ENCODE measurements around the gene SLC28A1. TPM values are rescaled to one million over a fixed set of nuclear protein-coding genes. Genes with fewer than 3 reads are reported as not detected.

SLC28A1 gene
- total RNA-seq, 1 experiment from 2014 or later, result not detected

DNA sequence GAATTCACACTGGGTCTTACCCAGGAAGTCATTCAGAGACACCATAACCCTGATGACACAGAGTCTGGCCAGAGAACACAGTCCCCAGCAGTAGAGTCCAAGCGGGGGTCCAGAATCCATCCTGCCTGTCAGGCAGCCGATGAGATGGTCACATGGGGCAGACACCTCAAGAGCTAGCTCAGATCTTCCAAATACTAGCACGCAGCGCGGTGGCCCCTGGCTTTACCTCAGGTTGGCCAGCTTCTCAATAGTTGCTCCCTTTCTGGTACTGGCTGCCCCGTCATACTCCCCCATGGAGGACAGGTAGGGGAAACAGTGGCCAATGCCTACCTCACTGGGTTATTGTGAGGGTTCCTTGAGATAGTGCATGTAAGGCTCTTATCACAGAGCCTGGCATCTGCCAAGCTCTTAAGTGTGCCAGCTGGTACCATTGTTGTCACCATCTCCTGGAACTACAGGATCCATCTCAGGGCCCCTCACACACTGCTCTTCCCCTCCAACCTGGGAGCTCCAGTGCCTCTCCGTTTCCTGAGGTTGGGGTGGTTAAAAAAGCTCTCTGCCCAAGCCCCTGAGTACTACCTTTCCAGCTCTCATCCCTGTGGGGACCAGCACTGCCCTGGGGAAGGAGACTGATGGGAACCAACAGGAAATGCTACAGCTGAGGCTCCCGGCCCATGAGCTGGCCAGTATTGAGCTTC is 3.5 kb upstream of the SLC28A1 start:
- ATAC-seq, result no peak
- Histone ChIP-seq H3K4me3 (ENCODE audit: low read depth in 2 of 2, low read length in 2 of 2) (no peak overlapping the region), H3K27ac (ENCODE audit: low read length) (no peak overlapping the region), H3K9me3 (ENCODE audit: control insufficient read depth, insufficient read depth, low read depth, low read length) (no peaks in the 10 kb centered on the region), H3K27me3 (ENCODE audit: control insufficient read depth, insufficient read depth, low read length) (no peaks in the 10 kb centered on the region), H3K4me1 (ENCODE audit: control insufficient read depth, insufficient read depth, low read length) (no peaks in the 10 kb centered on the region), H3K36me3 (ENCODE audit: control insufficient read depth, insufficient read depth, low read length) (no peaks in the 10 kb centered on the region)
- CTCF ChIA-PET, result no interaction called here
- intact Hi-C loops (cut with micrococcal nuclease; ENCODE audit: unreplicated experiment) (no loop called here), in situ Hi-C loops (cut with HindIII; ENCODE audit: low pct_unique_long_range_greater_than_20kb, low sequenced_read_pairs) (no loop called here)
- no TSS peak for BruUV-seq (replicated peaks)
- POLR2A ChIA-PET, result no interaction called here
- TF ChIP-seq TCF7L2 (IDR thresholded peaks at IDR 0.05; ENCODE audit: low read depth, low read length) (no peak), POLR2AphosphoS5 (IDR thresholded peaks at IDR 0.05; ENCODE audit: low read depth, low read length) (no peak), SIN3A (IDR thresholded peaks at IDR 0.05; ENCODE audit: borderline replicate concordance, insufficient read depth, low read depth, low read length) (no peak)
- TF ChIP-seq, protein P1, sequence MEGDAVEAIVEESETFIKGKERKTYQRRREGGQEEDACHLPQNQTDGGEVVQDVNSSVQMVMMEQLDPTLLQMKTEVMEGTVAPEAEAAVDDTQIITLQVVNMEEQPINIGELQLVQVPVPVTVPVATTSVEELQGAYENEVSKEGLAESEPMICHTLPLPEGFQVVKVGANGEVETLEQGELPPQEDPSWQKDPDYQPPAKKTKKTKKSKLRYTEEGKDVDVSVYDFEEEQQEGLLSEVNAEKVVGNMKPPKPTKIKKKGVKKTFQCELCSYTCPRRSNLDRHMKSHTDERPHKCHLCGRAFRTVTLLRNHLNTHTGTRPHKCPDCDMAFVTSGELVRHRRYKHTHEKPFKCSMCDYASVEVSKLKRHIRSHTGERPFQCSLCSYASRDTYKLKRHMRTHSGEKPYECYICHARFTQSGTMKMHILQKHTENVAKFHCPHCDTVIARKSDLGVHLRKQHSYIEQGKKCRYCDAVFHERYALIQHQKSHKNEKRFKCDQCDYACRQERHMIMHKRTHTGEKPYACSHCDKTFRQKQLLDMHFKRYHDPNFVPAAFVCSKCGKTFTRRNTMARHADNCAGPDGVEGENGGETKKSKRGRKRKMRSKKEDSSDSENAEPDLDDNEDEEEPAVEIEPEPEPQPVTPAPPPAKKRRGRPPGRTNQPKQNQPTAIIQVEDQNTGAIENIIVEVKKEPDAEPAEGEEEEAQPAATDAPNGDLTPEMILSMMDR (IDR thresholded peaks at IDR 0.05), result no peak
- TF ChIP-seq, protein P2, sequence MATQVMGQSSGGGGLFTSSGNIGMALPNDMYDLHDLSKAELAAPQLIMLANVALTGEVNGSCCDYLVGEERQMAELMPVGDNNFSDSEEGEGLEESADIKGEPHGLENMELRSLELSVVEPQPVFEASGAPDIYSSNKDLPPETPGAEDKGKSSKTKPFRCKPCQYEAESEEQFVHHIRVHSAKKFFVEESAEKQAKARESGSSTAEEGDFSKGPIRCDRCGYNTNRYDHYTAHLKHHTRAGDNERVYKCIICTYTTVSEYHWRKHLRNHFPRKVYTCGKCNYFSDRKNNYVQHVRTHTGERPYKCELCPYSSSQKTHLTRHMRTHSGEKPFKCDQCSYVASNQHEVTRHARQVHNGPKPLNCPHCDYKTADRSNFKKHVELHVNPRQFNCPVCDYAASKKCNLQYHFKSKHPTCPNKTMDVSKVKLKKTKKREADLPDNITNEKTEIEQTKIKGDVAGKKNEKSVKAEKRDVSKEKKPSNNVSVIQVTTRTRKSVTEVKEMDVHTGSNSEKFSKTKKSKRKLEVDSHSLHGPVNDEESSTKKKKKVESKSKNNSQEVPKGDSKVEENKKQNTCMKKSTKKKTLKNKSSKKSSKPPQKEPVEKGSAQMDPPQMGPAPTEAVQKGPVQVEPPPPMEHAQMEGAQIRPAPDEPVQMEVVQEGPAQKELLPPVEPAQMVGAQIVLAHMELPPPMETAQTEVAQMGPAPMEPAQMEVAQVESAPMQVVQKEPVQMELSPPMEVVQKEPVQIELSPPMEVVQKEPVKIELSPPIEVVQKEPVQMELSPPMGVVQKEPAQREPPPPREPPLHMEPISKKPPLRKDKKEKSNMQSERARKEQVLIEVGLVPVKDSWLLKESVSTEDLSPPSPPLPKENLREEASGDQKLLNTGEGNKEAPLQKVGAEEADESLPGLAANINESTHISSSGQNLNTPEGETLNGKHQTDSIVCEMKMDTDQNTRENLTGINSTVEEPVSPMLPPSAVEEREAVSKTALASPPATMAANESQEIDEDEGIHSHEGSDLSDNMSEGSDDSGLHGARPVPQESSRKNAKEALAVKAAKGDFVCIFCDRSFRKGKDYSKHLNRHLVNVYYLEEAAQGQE (IDR thresholded peaks at IDR 0.05; ENCODE audit: insufficient read depth in 1 of 2, low read depth in 2 of 2, low read length in 1 of 2), result no peak
- no peak for DNase-seq (ENCODE audit: low read depth, low spot score)

DNA sequence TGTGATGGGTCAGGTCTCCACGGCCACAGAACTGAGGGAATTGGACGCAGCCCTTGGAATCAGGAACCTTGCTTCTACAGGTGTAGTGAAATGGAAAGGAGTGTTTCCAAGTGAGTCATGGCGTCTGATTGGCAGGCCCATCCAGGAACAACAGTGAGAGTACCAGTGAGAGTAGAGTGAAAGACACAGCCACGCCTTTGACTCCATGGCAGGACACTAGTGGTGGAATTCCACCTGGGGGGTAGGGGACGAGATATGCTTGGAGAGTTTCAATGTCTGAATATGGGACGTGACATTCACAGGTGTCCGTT is 3.0 kb upstream of the SLC28A1 start:
- H3K9me3 ChIP-seq (ENCODE audit: control insufficient read depth, insufficient read depth, low read depth, low read length), result no peaks in the 10 kb centered on the region
- no peak overlapping the region for H3K4me3 ChIP-seq (ENCODE audit: low read depth in 2 of 2, low read length in 2 of 2)
- no peaks in the 10 kb centered on the region for H3K27me3 ChIP-seq (ENCODE audit: control insufficient read depth, insufficient read depth, low read length)
- CTCF ChIA-PET, result no interaction called here
- no peaks in the 10 kb centered on the region for H3K36me3 ChIP-seq (ENCODE audit: control insufficient read depth, insufficient read depth, low read length)
- intact Hi-C loops (cut with micrococcal nuclease; ENCODE audit: unreplicated experiment) (no loop called here), in situ Hi-C loops (cut with HindIII; ENCODE audit: low pct_unique_long_range_greater_than_20kb, low sequenced_read_pairs) (no loop called here)
- BruUV-seq (replicated peaks), result no TSS peak
- ATAC-seq, result no peak
- TF ChIP-seq, protein P2 (IDR thresholded peaks at IDR 0.05; ENCODE audit: insufficient read depth in 1 of 2, low read depth in 2 of 2, low read length in 1 of 2), result no peak
- no peak for TF ChIP-seq SIN3A (IDR thresholded peaks at IDR 0.05; ENCODE audit: borderline replicate concordance, insufficient read depth, low read depth, low read length)
- no peak for TF ChIP-seq TCF7L2 (IDR thresholded peaks at IDR 0.05; ENCODE audit: low read depth, low read length)
- TF ChIP-seq, protein P1 (IDR thresholded peaks at IDR 0.05), result no peak
- TF ChIP-seq POLR2AphosphoS5 (IDR thresholded peaks at IDR 0.05; ENCODE audit: low read depth, low read length), result no peak
- POLR2A ChIA-PET, result no interaction called here
- no peak overlapping the region for H3K27ac ChIP-seq (ENCODE audit: low read length)
- no peak for DNase-seq (ENCODE audit: low read depth, low spot score)
- no peaks in the 10 kb centered on the region for H3K4me1 ChIP-seq (ENCODE audit: control insufficient read depth, insufficient read depth, low read length)

Measured in Panc1 (cell line).